ENCODE results near the gene FALEC. TPM values are rescaled to one million over a fixed set of nuclear protein-coding genes. Genes with fewer than 3 reads are reported as not detected.

FALEC gene
- total RNA-seq, 2 donors from 2014 or later, result not detected

GRCh38 chr1:150507912-150508864 is 7.4 kb upstream of the FALEC start, which contains the start of gene ECM1:
Gene ECM1, plus strand, starts transcription at chr1:150508109. Its CDS starts 101 bp downstream, at chr1:150508210.
- intact Hi-C loops (cut with DNase I), result no loop called here
- DNase-seq (ENCODE audit: low spot score), result peak; percentile 83

- intact Hi-C loops (cut with DNase I), result no loop called here
- DNase-seq (ENCODE audit: low spot score), result peak; percentile 58
Observed at GRCh38 chr1:150508982-150509381, 6.6 kb upstream of the FALEC start.

- intact Hi-C loops (cut with DNase I), result no loop called here
- DNase-seq (ENCODE audit: low spot score), result peak; percentile 73
Observed at GRCh38 chr1:150511551-150511950, 4.0 kb upstream of the FALEC start.

- intact Hi-C loops (cut with DNase I), result no loop called here
- DNase-seq (ENCODE audit: low spot score), result peak; percentile 68
Observed at GRCh38 chr1:150511985-150512660, 3.4 kb upstream of the FALEC start.

GRCh38 chr1:150512846-150513245 is 2.7 kb upstream of the FALEC start:
- no peak for DNase-seq (ENCODE audit: low spot score)
- intact Hi-C loops (cut with DNase I), result no loop called here

GRCh38 chr1:150513351-150513791 is 2.2 kb upstream of the FALEC start:
- intact Hi-C loops (cut with DNase I), result no loop called here
- DNase-seq (ENCODE audit: low spot score), result peak; percentile 64

- DNase-seq (ENCODE audit: low spot score), result no peak
- intact Hi-C loops (cut with DNase I), result no loop called here
Observed at GRCh38 chr1:150514260-150514659, 1.3 kb upstream of the FALEC start.

GRCh38 chr1:150514913-150515327 is 632 bp upstream of the FALEC start:
- no peak for DNase-seq (ENCODE audit: low spot score)
- intact Hi-C loops (cut with DNase I), result no loop called here

- intact Hi-C loops (cut with DNase I), result no loop called here
- no peak for DNase-seq (ENCODE audit: low spot score)
Observed at GRCh38 chr1:150516050-150516591, 569 bp downstream of the FALEC start.

- DNase-seq (ENCODE audit: low spot score), result no peak
- intact Hi-C loops (cut with DNase I), result no loop called here
Observed at GRCh38 chr1:150516616-150517015, 1.1 kb downstream of the FALEC start.

- intact Hi-C loops (cut with DNase I), result no loop called here
- DNase-seq (ENCODE audit: low spot score), result no peak
Observed at GRCh38 chr1:150521196-150521968, 5.8 kb downstream of the FALEC start.

GRCh38 chr1:150525348-150525747 is 9.8 kb downstream of the FALEC start:
- intact Hi-C loops (cut with DNase I), result no loop called here
- no peak for DNase-seq (ENCODE audit: low spot score)

GRCh38 chr1:150528196-150528595 is 12.6 kb downstream of the FALEC start:
- no peak for DNase-seq (ENCODE audit: low spot score)
- intact Hi-C loops (cut with DNase I), result no loop called here

- intact Hi-C loops (cut with DNase I), result no loop called here
- DNase-seq (ENCODE audit: low spot score), result no peak
Observed at GRCh38 chr1:150529017-150529416, 13.5 kb downstream of the FALEC start.

GRCh38 chr1:150530491-150531159 is 15.1 kb downstream of the FALEC start:
- intact Hi-C loops (cut with DNase I), result loop anchor here in 1 of 2 donors (10.0 kb wide), 1 partner anchor 46 kb away; the partner anchor contains the start of gene TARS2
- DNase-seq (ENCODE audit: low spot score), result no peak

- DNase-seq (ENCODE audit: low spot score), result no peak
- intact Hi-C loops (cut with DNase I), result loop anchor here in 1 of 2 donors (10.0 kb wide), 1 partner anchor 48 kb away; the partner anchor contains the start of gene TARS2
Observed at GRCh38 chr1:150532860-150533259, 17.3 kb downstream of the FALEC start.

GRCh38 chr1:150534002-150534401 is 18.4 kb downstream of the FALEC start:
- intact Hi-C loops (cut with DNase I), result loop anchor here in 1 of 2 donors (10.0 kb wide), 1 partner anchor 49 kb away; the partner anchor contains the start of gene TARS2
- DNase-seq (ENCODE audit: low spot score), result no peak

- intact Hi-C loops (cut with DNase I), result loop anchor here in 1 of 2 donors (10.0 kb wide), 1 partner anchor 51 kb away; the partner anchor contains the start of gene TARS2
- DNase-seq (ENCODE audit: low spot score), result peak; percentile 75
Observed at GRCh38 chr1:150535511-150536287, 20.1 kb downstream of the FALEC start.

Data from posterior vena cava (tissue), 2 donors.